Esophagus (tissue), 2 donors: ENCODE results near the gene RIBC2. TPM values are rescaled to one million over a fixed set of nuclear protein-coding genes. Genes with fewer than 3 reads are reported as not detected.
"Not testable (repeated sequence)": the region's sequence is repeated elsewhere in the genome, so short reads cannot be mapped to it uniquely, and the experiment has no call there.

Experiments used
- H3K27ac ChIP-seq, 2 donors: one replicate each; pipeline ENCODE4 v1.5.1; 2013; ENCODE audit warnings: low read depth in 2 of 2, mild to moderate bottlenecking in 2 of 2, inconsistent platforms in 1 of 2, low read length in 1 of 2, moderate library complexity in 1 of 2
- H3K27me3 ChIP-seq, 2 donors: one replicate each; pipeline ENCODE4 v1.6.1; 2013; ENCODE audit warnings: low read length in 2 of 2, control low read depth in 1 of 2, mild to moderate bottlenecking in 1 of 2; ENCODE audit not compliant: insufficient read depth in 2 of 2, control insufficient read depth in 1 of 2
- H3K36me3 ChIP-seq, 2 donors: one replicate each; pipeline ENCODE4 v1.6.1; 2013; ENCODE audit warnings: low read length in 1 of 2; ENCODE audit not compliant: control insufficient read depth in 2 of 2, insufficient read depth in 2 of 2
- H3K4me1 ChIP-seq, 2 donors: one replicate each; pipeline ENCODE4 v1.6.1; 2013; ENCODE audit warnings: low read length in 1 of 2; ENCODE audit not compliant: control insufficient read depth in 2 of 2, insufficient read depth in 2 of 2
- H3K4me3 ChIP-seq, 2 donors: one replicate each; pipeline ENCODE4 v1.5.1; 2013; ENCODE audit warnings: low read length in 2 of 2, mild to moderate bottlenecking in 2 of 2, low read depth in 1 of 2, moderate library complexity in 1 of 2
- H3K9me3 ChIP-seq, 2 donors: one replicate each; pipeline ENCODE4 v1.6.1; 2013; ENCODE audit warnings: mild to moderate bottlenecking in 2 of 2, low read depth in 1 of 2, low read length in 1 of 2, moderate library complexity in 1 of 2; ENCODE audit not compliant: control insufficient read depth in 2 of 2, insufficient read depth in 1 of 2
- WGBS, 2 donors: extraction: QIAGEN DNeasy Blood & Tissue Kit; methylation state at CpG; one replicate each; pipeline ENCODE4 v1.1.7; 2013; 5-methylcytosine and 5-hydroxymethylcytosine counted together
- polyA plus RNA-seq, 2 donors: library from polyadenylated mRNA; stranded (reverse); fragments of 200-250 nt; gene quantifications; one replicate each; pipeline ENCODE4 v1.2.3, GENCODE V29; 2013
- donor health status: healthy with polysubstance abuse.
- donor health status: Bipolar disorder and iron deficiency.

The RIBC2 gene
- polyA plus RNA-seq, 2 donors: 1.3 to 1.5 TPM

DNA sequence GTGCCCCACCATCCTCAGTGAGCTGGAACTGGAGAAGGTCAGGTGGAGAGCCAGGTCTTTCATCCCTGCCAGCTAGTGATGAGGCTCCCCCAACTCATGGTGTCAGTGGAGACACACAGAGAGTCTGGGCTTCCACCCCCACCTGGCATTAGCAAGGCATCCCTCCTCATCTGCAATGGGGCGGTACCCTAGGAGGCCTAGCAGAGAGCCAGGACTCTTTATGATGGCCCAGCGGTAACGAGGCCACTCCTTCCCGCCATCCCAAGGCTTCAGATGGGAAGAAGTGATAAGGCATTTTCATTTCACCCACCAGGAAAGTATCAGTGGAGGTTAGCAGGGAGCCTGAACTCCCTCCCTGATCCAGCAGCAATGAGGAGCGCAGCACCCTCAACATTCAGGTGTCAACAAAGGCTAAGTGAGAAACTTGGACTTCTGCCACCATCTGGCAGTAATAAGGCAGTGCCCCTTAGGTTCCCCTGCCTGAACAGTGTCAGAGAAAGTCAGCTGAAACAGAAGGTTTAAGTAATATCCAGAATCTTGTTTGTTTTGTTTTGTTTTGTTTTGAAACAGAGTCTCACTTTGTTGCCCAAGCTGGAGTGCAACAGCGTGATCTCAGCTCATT, 48.7 kb downstream of the RIBC2 start:
- Histone ChIP-seq H3K27ac (no peak overlapping the region), H3K9me3 (no peaks in the 10 kb centered on the region), H3K4me1 (peaks cover 0 to 2% of the 10 kb centered on the region in 2 donors), H3K36me3 (no peaks in the 10 kb centered on the region), H3K27me3 (no peaks in the 10 kb centered on the region), H3K4me3 (no peak overlapping the region)
- 85 to 90% methylated on average over 6 of the region's 6 CpGs for WGBS, 2 donors

- H3K27me3 ChIP-seq, H3K27ac ChIP-seq, H3K36me3 ChIP-seq, H3K4me3 ChIP-seq, H3K9me3 ChIP-seq, H3K4me1 ChIP-seq: not testable (repeated sequence)
- WGBS, 2 donors: 85 to 95% methylated on average over 3 of the region's 3 CpGs
Observed at GRCh38 chr22:45463691-45464090, 50.2 kb downstream of the RIBC2 start.

DNA sequence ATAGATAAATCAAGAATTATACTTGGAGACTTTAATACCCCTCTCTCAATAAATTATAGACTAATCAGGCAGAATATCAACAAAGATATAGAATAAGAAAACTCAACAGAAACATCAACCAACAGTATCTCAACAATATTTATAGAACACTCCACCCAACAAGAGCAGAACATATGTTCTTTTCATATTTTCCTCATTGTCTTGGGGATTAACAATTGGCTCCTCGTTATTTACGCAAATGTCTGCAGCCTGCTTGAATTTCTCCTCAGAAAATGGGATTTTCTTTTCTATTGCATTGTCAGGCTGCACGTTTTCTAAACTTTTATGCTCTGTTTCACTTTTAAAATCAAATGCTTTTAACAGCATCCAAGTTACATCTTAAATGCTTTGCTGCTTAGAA, 52.1 kb downstream of the RIBC2 start:
- 30 to 59% methylated on average over 3 of the region's 3 CpGs for WGBS, 2 donors
- no peak overlapping the region for H3K27ac ChIP-seq

GRCh38 chr22:45468872-45469271, 55.4 kb downstream of the RIBC2 start:
- Histone ChIP-seq H3K36me3 (no peaks in the 10 kb centered on the region), H3K27ac (no peak overlapping the region), H3K9me3 (no peaks in the 10 kb centered on the region), H3K27me3 (no peaks in the 10 kb centered on the region), H3K4me1 (no peaks in the 10 kb centered on the region), H3K4me3 (no peak overlapping the region)
- WGBS, 2 donors: 37 to 49% methylated on average over 7 of the region's 7 CpGs

More for the DNA sequence above, 52.1 kb downstream of the RIBC2 start:
- H3K36me3 ChIP-seq: no peaks in the 10 kb centered on the region
- no peak overlapping the region for H3K4me3 ChIP-seq
- H3K4me1 ChIP-seq: peaks cover 0 to 1% of the 10 kb centered on the region in 2 donors
- H3K9me3 ChIP-seq: no peaks in the 10 kb centered on the region
- no peaks in the 10 kb centered on the region for H3K27me3 ChIP-seq

- Histone ChIP-seq H3K27ac (peak overlapping the region; percentile 68 to 80), H3K9me3 (no peaks in the 10 kb centered on the region), H3K36me3 (no peaks in the 10 kb centered on the region), H3K27me3 (no peaks in the 10 kb centered on the region), H3K4me3 (no peak overlapping the region), H3K4me1 (no peaks in the 10 kb centered on the region)
- 28 to 43% methylated on average over 8 of the region's 8 CpGs for WGBS, 2 donors
Observed at GRCh38 chr22:45469281-45470073, 56.0 kb downstream of the RIBC2 start.

- Histone ChIP-seq H3K36me3 (no peaks in the 10 kb centered on the region), H3K4me1 (no peaks in the 10 kb centered on the region), H3K4me3 (no peak overlapping the region), H3K9me3 (no peaks in the 10 kb centered on the region), H3K27me3 (no peaks in the 10 kb centered on the region), H3K27ac (peak overlapping the region in 1 of 2 donors; percentile 34)
- 73 to 76% methylated on average over 11 of the region's 11 CpGs for WGBS, 2 donors
Observed at GRCh38 chr22:45470871-45471270, 57.4 kb downstream of the RIBC2 start.

- 89% methylated on average over 3 of the region's 3 CpGs for WGBS, 2 donors
- Histone ChIP-seq H3K27me3 (no peaks in the 10 kb centered on the region), H3K9me3 (no peaks in the 10 kb centered on the region), H3K4me1 (no peaks in the 10 kb centered on the region), H3K36me3 (no peaks in the 10 kb centered on the region), H3K4me3 (no peak overlapping the region), H3K27ac (no peak overlapping the region)
Observed at GRCh38 chr22:45472426-45472825, 58.9 kb downstream of the RIBC2 start.

DNA sequence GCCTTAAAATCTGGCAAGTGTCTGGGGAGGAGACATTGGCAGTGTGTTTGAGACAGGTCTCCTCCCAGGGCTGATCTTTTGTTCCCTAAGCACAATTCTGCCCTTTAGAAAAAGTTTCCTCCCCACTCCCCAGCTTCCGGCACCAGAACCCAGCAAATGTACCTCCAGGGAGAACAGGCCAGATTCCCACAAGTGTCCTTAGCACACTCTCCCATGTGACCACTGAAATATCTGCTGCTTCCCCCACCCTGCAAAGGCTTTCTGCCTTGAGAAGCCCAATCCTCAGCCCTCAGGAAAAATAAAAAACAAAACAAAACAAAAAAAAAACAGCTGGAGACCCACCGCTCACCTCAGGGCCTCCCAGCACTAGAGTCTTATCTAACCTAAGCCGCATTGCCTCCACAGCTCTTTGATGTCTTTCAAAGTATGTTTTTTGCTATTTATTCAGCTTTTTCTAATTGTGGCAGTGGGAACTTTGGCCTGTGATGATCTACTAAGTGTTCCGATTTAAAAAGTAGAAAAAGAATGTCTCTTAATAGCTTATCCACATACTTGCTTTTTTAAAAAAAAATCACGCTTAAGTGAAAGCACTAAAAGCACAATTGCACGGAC, 60.2 kb downstream of the RIBC2 start:
- Histone ChIP-seq H3K27ac (no peak overlapping the region), H3K9me3 (no peaks in the 10 kb centered on the region), H3K27me3 (no peaks in the 10 kb centered on the region), H3K36me3 (no peaks in the 10 kb centered on the region), H3K4me1 (no peaks in the 10 kb centered on the region), H3K4me3 (no peak overlapping the region)
- WGBS, 2 donors: 71 to 77% methylated on average over 6 of the region's 6 CpGs

DNA sequence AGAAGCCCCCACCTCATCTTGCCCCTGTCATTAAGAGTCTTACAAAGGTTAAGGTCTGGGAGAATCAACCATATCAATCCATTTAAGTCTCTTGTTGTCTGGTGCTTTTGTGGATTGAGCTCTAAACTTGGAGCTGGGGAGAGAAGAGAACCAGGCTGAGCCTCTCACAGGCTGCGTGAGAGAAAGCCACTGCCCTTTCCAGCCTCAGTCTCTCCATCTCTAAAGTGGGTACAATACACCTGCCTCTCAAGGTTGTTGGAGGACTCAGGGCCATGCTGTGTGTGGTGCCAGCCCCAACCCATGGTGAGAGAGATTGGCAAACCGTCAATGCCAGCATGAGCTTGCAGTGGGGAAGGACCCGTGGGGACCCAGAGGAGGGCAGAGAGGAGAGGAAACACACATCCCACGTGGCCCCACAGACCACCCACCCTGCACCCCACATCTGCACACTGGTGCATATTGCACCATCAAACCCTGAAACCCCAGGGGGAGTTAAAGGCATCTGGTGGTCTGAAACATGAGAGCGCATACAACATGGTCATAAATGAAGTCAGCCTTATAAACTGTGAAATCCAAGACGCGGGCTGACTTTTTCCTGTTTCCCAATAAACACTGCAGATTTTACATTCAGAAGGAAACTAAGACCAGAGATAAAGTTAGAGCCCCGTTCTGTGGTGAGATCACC, 61.7 kb downstream of the RIBC2 start:
- WGBS, 2 donors: 67 to 74% methylated on average over 8 of the region's 8 CpGs
- Histone ChIP-seq H3K27me3 (no peaks in the 10 kb centered on the region), H3K36me3 (no peaks in the 10 kb centered on the region), H3K4me3 (no peak overlapping the region), H3K9me3 (no peaks in the 10 kb centered on the region), H3K4me1 (no peaks in the 10 kb centered on the region), H3K27ac (no peak overlapping the region)
